ENCODE data around the gene TCHHL1.

DNA sequence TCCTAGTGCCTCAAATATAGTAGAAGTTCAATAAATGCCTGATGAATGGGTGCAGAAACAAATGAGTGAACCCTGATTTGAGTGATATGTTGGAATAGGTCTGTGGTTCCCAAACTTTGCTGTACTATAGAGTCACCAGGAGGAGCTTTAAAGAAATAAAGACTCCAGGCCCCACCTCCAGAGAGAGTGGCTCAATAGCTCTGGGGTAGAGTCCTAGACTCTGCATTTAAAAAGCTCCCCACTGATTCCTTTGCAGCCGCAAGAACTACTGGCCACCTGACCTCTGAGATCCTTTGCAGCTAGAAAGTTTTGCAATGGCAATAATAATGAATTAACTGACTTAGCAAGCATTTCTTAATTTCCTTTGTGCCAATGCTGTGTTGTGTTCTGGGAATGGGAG, 20.9 kb downstream of the TCHHL1 start:
- TF ChIP-seq, protein P1, sequence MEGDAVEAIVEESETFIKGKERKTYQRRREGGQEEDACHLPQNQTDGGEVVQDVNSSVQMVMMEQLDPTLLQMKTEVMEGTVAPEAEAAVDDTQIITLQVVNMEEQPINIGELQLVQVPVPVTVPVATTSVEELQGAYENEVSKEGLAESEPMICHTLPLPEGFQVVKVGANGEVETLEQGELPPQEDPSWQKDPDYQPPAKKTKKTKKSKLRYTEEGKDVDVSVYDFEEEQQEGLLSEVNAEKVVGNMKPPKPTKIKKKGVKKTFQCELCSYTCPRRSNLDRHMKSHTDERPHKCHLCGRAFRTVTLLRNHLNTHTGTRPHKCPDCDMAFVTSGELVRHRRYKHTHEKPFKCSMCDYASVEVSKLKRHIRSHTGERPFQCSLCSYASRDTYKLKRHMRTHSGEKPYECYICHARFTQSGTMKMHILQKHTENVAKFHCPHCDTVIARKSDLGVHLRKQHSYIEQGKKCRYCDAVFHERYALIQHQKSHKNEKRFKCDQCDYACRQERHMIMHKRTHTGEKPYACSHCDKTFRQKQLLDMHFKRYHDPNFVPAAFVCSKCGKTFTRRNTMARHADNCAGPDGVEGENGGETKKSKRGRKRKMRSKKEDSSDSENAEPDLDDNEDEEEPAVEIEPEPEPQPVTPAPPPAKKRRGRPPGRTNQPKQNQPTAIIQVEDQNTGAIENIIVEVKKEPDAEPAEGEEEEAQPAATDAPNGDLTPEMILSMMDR (IDR thresholded peaks at IDR 0.05; ENCODE audit: low read length) = no peak
- no peak for TF ChIP-seq EZH2 (IDR thresholded peaks at IDR 0.05; ENCODE audit: borderline replicate concordance, low read length)

Data from OCI-LY1 (cell line).